ENCODE measurements around the gene SUCLA2.

DNA sequence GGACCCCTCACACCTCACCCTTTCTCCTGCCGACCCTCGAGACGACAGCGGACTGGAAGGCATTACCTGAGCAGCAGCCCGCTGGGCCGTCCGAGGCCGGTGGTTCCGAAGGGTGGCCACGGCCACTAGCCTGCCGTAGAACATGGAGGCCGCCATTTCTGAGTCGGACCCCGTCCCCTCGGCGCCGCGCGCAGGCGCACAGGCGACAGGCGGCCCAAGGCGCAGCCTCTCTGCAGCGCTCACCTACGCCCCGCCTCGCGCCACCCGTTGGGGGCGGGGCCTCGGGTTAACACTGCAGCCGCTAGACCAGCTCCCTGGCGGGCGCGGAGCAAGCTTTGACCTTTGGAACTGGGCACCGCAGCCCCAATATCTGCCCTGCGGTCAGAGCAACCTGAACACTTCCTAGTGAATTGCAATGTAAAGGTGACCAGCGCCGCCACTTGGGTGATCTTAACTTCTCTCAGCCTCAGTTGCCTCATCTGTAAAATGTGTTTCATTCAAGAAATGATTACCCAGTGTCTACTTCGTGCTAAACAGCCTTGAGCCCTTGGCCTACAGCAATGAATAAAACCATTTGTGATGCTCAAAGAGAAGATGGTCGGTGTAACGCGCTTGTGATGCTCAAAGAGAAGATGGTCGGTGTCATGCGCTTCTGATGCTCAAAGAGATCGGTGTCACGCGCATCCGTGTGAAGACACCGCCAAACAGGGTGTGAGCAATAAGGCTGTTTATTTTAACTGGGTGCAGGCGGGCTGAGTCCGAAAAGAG lies at the start of gene SUCLA2:
- TF ChIP-seq, protein P1, sequence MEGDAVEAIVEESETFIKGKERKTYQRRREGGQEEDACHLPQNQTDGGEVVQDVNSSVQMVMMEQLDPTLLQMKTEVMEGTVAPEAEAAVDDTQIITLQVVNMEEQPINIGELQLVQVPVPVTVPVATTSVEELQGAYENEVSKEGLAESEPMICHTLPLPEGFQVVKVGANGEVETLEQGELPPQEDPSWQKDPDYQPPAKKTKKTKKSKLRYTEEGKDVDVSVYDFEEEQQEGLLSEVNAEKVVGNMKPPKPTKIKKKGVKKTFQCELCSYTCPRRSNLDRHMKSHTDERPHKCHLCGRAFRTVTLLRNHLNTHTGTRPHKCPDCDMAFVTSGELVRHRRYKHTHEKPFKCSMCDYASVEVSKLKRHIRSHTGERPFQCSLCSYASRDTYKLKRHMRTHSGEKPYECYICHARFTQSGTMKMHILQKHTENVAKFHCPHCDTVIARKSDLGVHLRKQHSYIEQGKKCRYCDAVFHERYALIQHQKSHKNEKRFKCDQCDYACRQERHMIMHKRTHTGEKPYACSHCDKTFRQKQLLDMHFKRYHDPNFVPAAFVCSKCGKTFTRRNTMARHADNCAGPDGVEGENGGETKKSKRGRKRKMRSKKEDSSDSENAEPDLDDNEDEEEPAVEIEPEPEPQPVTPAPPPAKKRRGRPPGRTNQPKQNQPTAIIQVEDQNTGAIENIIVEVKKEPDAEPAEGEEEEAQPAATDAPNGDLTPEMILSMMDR (IDR thresholded peaks at IDR 0.05; ENCODE audit: poor library complexity): peak; percentile 9
- TF ChIP-seq EZH2phosphoT487 (IDR thresholded peaks at IDR 0.05; ENCODE audit: low read depth, severe bottlenecking, unreplicated experiment) (no peak), EZH2 (IDR thresholded peaks at IDR 0.05; ENCODE audit: borderline replicate concordance) (no peak)

Data from hepatocyte (in vitro differentiated cells).